Natural killer cell (primary cell): ENCODE data around the gene PLEKHA6. TPM values are rescaled to one million over a fixed set of nuclear protein-coding genes. Genes with fewer than 3 reads are reported as not detected.

Experiments
- ATAC-seq, 3 donors: fragments of 150-1000 bp in 2 of 3; fragments of 200-7000 bp in 1 of 3; cut with Tn5 transposase; 1 replicate in 1 of 3; 2 replicates in 2 of 3; pipeline ENCODE4 v1.10.0; 2021; ENCODE audit warnings: mild to moderate bottlenecking in 2 of 3, moderate library complexity in 2 of 3
- DNase-seq, 2 donors: peaks; one replicate each; pipeline versions ENCODE4 v3.0.0 to v3.0.0-alpha.2; 2013 to 2021; ENCODE audit warnings: mixed read lengths in 1 of 2
- H3K27ac ChIP-seq: one replicate; pipeline ENCODE4 v1.5.1; 2013; ENCODE audit warnings: mild to moderate bottlenecking, low read length
- H3K27me3 ChIP-seq: one replicate; pipeline ENCODE4 v1.6.1; 2013; ENCODE audit warnings: low read length; ENCODE audit not compliant: control insufficient read depth, insufficient read depth
- H3K36me3 ChIP-seq: one replicate; pipeline ENCODE4 v1.6.1; 2013; ENCODE audit warnings: low read length; ENCODE audit not compliant: control insufficient read depth, insufficient read depth
- H3K4me1 ChIP-seq: one replicate; pipeline ENCODE4 v1.6.1; 2013; ENCODE audit warnings: low read length; ENCODE audit not compliant: control insufficient read depth, insufficient read depth
- H3K4me3 ChIP-seq: one replicate; pipeline ENCODE4 v1.5.1; 2013; ENCODE audit warnings: low read length
- H3K9me3 ChIP-seq: one replicate; pipeline ENCODE4 v1.6.1; 2013; ENCODE audit warnings: low read length; ENCODE audit not compliant: control insufficient read depth, insufficient read depth
- H3K27ac Mint-ChIP-seq, 2 donors: one replicate each; pipeline ENCODE4 v1.8.0; 2022; ENCODE audit warnings: mild to moderate bottlenecking in 2 of 2, mixed read lengths in 2 of 2, moderate library complexity in 1 of 2
- H3K27me3 Mint-ChIP-seq, 2 donors: one replicate each; pipeline ENCODE4 v1.8.0; 2022; ENCODE audit warnings: low read depth in 2 of 2, mixed read lengths in 2 of 2
- H3K36me3 Mint-ChIP-seq: one replicate; pipeline ENCODE4 v1.8.0; 2022; ENCODE audit warnings: mixed read lengths
- H3K4me1 Mint-ChIP-seq, 2 donors: one replicate each; pipeline ENCODE4 v1.8.0; 2022; ENCODE audit warnings: mixed read lengths in 2 of 2
- H3K4me3 Mint-ChIP-seq: one replicate; pipeline ENCODE4 v1.8.0; 2022; ENCODE audit warnings: mild to moderate bottlenecking, moderate library complexity, mixed read lengths
- H3K9me3 Mint-ChIP-seq, 2 donors: one replicate each; pipeline ENCODE4 v1.8.0; 2022; ENCODE audit warnings: mixed read lengths in 2 of 2
- CTCF ChIP-seq: fragments of 200-600 bp; IDR thresholded peaks from one replicate; pipeline ENCODE4 v1.8.0; 2022; ENCODE audit warnings: antibody characterized with exemption
- WGBS: methylation state at CpG from one replicate; pipeline ENCODE4 v1.1.7; 2013; ENCODE audit warnings: missing lambda C conversion rate; ENCODE audit not compliant: insufficient coverage; 5-methylcytosine and 5-hydroxymethylcytosine counted together
- intact Hi-C: fragments of 100-400 bp; cut with micrococcal nuclease; formaldehyde crosslinking; loops from one replicate; pipeline ENCODE4 v1.14.2; 2022
- total RNA-seq, 4 donors: library from RNA; stranded (reverse); fragments of 120-200 nt in 1 of 4; gene quantifications; one replicate each; pipeline versions ENCODE4 v1.2.3 to v1.2.4, GENCODE V29; 2013 to 2022

The PLEKHA6 gene
- total RNA-seq, 3 donors from 2014 or later (not counting 1 experiment from before 2014, with no cell fraction given) = 0.10 to 0.43 (median 0.16) TPM

- no peaks in the 10 kb centered on the region for H3K36me3 Mint-ChIP-seq
- no peak for TF ChIP-seq CTCF
- DNase-seq = no peak
- no peak for ATAC-seq
- no peak overlapping the region for H3K4me3 Mint-ChIP-seq
- H3K27me3 Mint-ChIP-seq = peaks cover 5 to 13% of the 10 kb centered on the region in 2 donors
- Histone ChIP-seq H3K27ac (no peak overlapping the region), H3K36me3 (no peaks in the 10 kb centered on the region), H3K4me3 (no peak overlapping the region), H3K4me1 (peaks cover 4% of the 10 kb centered on the region), H3K9me3 (no peaks in the 10 kb centered on the region), H3K27me3 (peaks cover 4% of the 10 kb centered on the region)
- no peak overlapping the region for H3K27ac Mint-ChIP-seq
- no peaks in the 10 kb centered on the region for H3K4me1 Mint-ChIP-seq
- WGBS = 91% methylated on average over 2 of the region's 4 CpGs
- no peaks in the 10 kb centered on the region for H3K9me3 Mint-ChIP-seq
- intact Hi-C loops = no loop called here
Measured at GRCh38 chr1:204355913-204356312, 3.8 kb downstream of the PLEKHA6 start.

GRCh38 chr1:204354579-204354978 is 5.2 kb downstream of the PLEKHA6 start:
- Mint-ChIP-seq H3K4me3 (no peak overlapping the region), H3K9me3 (no peaks in the 10 kb centered on the region), H3K36me3 (no peaks in the 10 kb centered on the region), H3K27ac (no peak overlapping the region), H3K27me3 (peaks cover 5 to 13% of the 10 kb centered on the region in 2 donors), H3K4me1 (no peaks in the 10 kb centered on the region)
- DNase-seq (no peak), ATAC-seq (no peak)
- no peak overlapping the region for H3K27ac ChIP-seq
- H3K27me3 ChIP-seq = peaks cover 2% of the 10 kb centered on the region
- no peaks in the 10 kb centered on the region for H3K36me3 ChIP-seq
- intact Hi-C loops = no loop called here
- H3K9me3 ChIP-seq = no peaks in the 10 kb centered on the region
- 60% methylated on average over 6 of the region's 6 CpGs for WGBS
- TF ChIP-seq CTCF = no peak
- no peak overlapping the region for H3K4me3 ChIP-seq
- H3K4me1 ChIP-seq = peaks cover 4% of the 10 kb centered on the region

DNA sequence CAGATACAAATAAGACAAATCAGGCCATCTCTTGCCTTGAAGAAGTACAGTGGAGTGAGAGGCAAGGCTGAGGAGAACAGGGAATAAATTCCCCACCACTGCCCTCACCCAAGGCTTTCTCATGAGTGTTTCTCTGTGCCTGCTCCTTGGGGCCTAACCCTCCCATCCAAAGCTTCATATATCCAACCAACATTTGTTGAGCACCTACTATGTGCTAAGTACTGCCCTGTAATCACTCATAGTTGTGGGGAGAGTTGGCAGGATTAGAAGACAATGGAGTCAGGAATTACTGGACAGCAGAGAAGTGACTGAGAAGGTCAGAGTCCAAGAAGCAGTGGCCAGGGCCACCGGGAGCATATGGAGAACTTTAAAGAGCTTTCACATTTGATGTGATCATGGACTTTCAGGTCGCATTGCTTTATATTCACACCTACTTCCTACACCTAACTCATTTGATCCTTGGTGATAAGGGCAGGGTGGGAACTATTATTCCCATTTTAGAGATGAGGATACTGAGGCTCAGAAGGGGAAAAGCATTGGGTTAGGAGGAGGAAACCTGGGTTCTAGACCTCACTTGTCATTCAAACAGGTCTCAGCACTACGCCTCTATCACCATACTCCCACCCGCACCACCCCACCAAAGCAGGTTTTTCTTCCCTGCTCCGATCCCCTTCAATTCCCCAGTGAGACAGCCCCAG is 6.4 kb downstream of the PLEKHA6 start:
- TF ChIP-seq CTCF = no peak
- Mint-ChIP-seq H3K27me3 (peaks cover 5 to 9% of the 10 kb centered on the region in 2 donors), H3K27ac (no peak overlapping the region), H3K4me3 (no peak overlapping the region), H3K4me1 (no peaks in the 10 kb centered on the region), H3K36me3 (no peaks in the 10 kb centered on the region), H3K9me3 (no peaks in the 10 kb centered on the region)
- no peak for DNase-seq
- ATAC-seq = no peak
- Histone ChIP-seq H3K4me3 (no peak overlapping the region), H3K4me1 (peaks cover 4% of the 10 kb centered on the region), H3K27ac (no peak overlapping the region), H3K27me3 (peaks cover 2% of the 10 kb centered on the region), H3K36me3 (no peaks in the 10 kb centered on the region), H3K9me3 (no peaks in the 10 kb centered on the region)
- intact Hi-C loops = no loop called here
- 90% methylated on average over 4 of the region's 5 CpGs for WGBS
